ENCODE data around the gene NEDD9.

The NEDD9 gene

GRCh38 chr6:11214084-11214833 is 18.2 kb downstream of the NEDD9 start:
- no peaks in the 10 kb centered on the region for H3K79me2 ChIP-seq (ENCODE audit: insufficient read depth, low read length)
- H3K27ac ChIP-seq (ENCODE audit: low read depth, low read length): no peak overlapping the region
- H3K36me3 ChIP-seq (ENCODE audit: low read length): peaks cover 18% of the 10 kb centered on the region
- H3K9me2 ChIP-seq (replicated peaks; ENCODE audit: insufficient read depth, low read length): no peaks in the 10 kb centered on the region
- TF ChIP-seq EZH2phosphoT487 (conservative IDR thresholded peaks at IDR 0.05; ENCODE audit: low read length): no peak
- TF ChIP-seq, protein P1, sequence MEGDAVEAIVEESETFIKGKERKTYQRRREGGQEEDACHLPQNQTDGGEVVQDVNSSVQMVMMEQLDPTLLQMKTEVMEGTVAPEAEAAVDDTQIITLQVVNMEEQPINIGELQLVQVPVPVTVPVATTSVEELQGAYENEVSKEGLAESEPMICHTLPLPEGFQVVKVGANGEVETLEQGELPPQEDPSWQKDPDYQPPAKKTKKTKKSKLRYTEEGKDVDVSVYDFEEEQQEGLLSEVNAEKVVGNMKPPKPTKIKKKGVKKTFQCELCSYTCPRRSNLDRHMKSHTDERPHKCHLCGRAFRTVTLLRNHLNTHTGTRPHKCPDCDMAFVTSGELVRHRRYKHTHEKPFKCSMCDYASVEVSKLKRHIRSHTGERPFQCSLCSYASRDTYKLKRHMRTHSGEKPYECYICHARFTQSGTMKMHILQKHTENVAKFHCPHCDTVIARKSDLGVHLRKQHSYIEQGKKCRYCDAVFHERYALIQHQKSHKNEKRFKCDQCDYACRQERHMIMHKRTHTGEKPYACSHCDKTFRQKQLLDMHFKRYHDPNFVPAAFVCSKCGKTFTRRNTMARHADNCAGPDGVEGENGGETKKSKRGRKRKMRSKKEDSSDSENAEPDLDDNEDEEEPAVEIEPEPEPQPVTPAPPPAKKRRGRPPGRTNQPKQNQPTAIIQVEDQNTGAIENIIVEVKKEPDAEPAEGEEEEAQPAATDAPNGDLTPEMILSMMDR (IDR thresholded peaks at IDR 0.05; ENCODE audit: insufficient read depth, low read length, poor library complexity, severe bottlenecking): no peak
- no peaks in the 10 kb centered on the region for H3F3A ChIP-seq (ENCODE audit: insufficient read depth)
- no peak overlapping the region for H2AFZ ChIP-seq (ENCODE audit: low read depth, low read length, severe bottlenecking)
- H3K4me3 ChIP-seq (ENCODE audit: insufficient read depth, low read length, poor library complexity, severe bottlenecking): no peak overlapping the region
- H3K4me2 ChIP-seq (ENCODE audit: low read depth, low read length, poor library complexity, severe bottlenecking): no peak overlapping the region
- H3K9me3 ChIP-seq (ENCODE audit: insufficient read depth, low read length): no peaks in the 10 kb centered on the region
- H3K9ac ChIP-seq (ENCODE audit: low read length): no peak overlapping the region
- H4K20me1 ChIP-seq (ENCODE audit: low read depth, low read length): no peaks in the 10 kb centered on the region
- no peaks in the 10 kb centered on the region for H3K27me3 ChIP-seq (ENCODE audit: low read length)

DNA sequence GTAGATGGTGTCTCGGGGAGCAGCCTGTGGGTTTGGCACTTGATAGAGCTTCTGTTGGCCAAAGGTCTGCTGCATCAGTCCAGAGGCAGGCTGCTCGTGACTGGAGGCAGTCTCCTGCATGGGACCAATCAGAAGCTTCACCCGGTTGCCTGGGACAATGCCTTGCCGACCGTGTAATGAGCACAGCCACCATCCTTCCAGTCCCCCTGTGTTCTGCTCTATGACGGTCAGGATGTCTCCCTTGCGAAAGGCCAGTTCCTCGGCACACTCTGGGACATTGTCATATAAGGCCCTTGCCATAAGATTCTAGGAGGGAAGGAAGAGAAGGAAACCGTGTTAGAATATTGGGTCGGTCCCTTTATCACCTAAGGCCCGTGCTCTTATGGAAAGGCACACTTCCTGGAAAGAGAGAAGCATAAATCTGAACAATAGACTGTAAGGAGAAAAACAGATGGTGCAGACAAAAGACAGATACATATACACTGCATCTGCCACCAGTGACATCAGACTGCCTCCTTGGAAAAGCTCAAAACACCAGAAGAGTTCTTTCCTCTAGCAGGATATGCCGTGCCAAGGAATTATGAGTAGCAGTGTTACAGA is 18.9 kb downstream of the NEDD9 start:
- TF ChIP-seq, protein P1 (IDR thresholded peaks at IDR 0.05; ENCODE audit: insufficient read depth, low read length, poor library complexity, severe bottlenecking): no peak
- TF ChIP-seq EZH2phosphoT487 (conservative IDR thresholded peaks at IDR 0.05; ENCODE audit: low read length): no peak
- H3K27me3 ChIP-seq (ENCODE audit: low read length): no peaks in the 10 kb centered on the region
- peaks cover 24% of the 10 kb centered on the region for H3K36me3 ChIP-seq (ENCODE audit: low read length)
- H2AFZ ChIP-seq (ENCODE audit: low read depth, low read length, severe bottlenecking): no peak overlapping the region
- H3K9me3 ChIP-seq (ENCODE audit: insufficient read depth, low read length): no peaks in the 10 kb centered on the region
- H3K9ac ChIP-seq (ENCODE audit: low read length): no peak overlapping the region
- no peaks in the 10 kb centered on the region for H4K20me1 ChIP-seq (ENCODE audit: low read depth, low read length)
- H3K27ac ChIP-seq (ENCODE audit: low read depth, low read length): no peak overlapping the region
- no peaks in the 10 kb centered on the region for H3F3A ChIP-seq (ENCODE audit: insufficient read depth)
- no peak overlapping the region for H3K4me3 ChIP-seq (ENCODE audit: insufficient read depth, low read length, poor library complexity, severe bottlenecking)
- no peaks in the 10 kb centered on the region for H3K9me2 ChIP-seq (replicated peaks; ENCODE audit: insufficient read depth, low read length)
- H3K4me2 ChIP-seq (ENCODE audit: low read depth, low read length, poor library complexity, severe bottlenecking): no peak overlapping the region
- H3K79me2 ChIP-seq (ENCODE audit: insufficient read depth, low read length): no peaks in the 10 kb centered on the region

DNA sequence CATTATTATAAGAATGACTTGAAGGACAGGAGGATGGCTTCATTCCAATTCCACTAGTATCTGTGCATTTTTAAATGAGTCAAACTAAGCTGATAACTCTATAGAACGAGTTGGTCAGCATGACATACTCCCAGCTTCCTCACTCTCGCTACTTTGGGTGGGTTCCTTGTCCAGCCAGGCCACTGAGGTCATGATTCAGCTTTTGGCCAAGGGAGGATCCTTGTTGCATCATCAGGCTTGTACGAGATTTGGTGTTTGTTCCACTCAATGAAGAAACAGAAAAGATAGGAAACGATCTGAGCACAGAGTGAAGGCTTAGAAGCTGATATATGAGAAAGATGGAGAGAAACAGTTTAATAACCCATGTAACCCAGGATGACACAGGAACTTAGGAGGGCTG is 19.8 kb downstream of the NEDD9 start:
- no peaks in the 10 kb centered on the region for H3K27me3 ChIP-seq (ENCODE audit: low read length)
- TF ChIP-seq, protein P1 (IDR thresholded peaks at IDR 0.05; ENCODE audit: insufficient read depth, low read length, poor library complexity, severe bottlenecking): no peak
- TF ChIP-seq EZH2phosphoT487 (conservative IDR thresholded peaks at IDR 0.05; ENCODE audit: low read length): no peak
- H3K9me2 ChIP-seq (replicated peaks; ENCODE audit: insufficient read depth, low read length): no peaks in the 10 kb centered on the region
- no peaks in the 10 kb centered on the region for H3F3A ChIP-seq (ENCODE audit: insufficient read depth)
- no peak overlapping the region for H3K4me2 ChIP-seq (ENCODE audit: low read depth, low read length, poor library complexity, severe bottlenecking)
- no peaks in the 10 kb centered on the region for H4K20me1 ChIP-seq (ENCODE audit: low read depth, low read length)
- no peaks in the 10 kb centered on the region for H3K9me3 ChIP-seq (ENCODE audit: insufficient read depth, low read length)
- no peak overlapping the region for H3K4me3 ChIP-seq (ENCODE audit: insufficient read depth, low read length, poor library complexity, severe bottlenecking)
- no peak overlapping the region for H3K27ac ChIP-seq (ENCODE audit: low read depth, low read length)
- H2AFZ ChIP-seq (ENCODE audit: low read depth, low read length, severe bottlenecking): no peak overlapping the region
- H3K79me2 ChIP-seq (ENCODE audit: insufficient read depth, low read length): no peaks in the 10 kb centered on the region
- H3K36me3 ChIP-seq (ENCODE audit: low read length): peaks cover 24% of the 10 kb centered on the region
- H3K9ac ChIP-seq (ENCODE audit: low read length): no peak overlapping the region

Measured in SU-DHL-6 (cell line).